PFSK-1 (cell line): ENCODE results near the gene SUCLG2.

ENCODE experiments used
- POLR2AphosphoS5 ChIP-seq: IDR thresholded peaks from 2 replicates; pipeline ENCODE4 v1.6.1; 2012; ENCODE audit warnings: low read depth, mild to moderate bottlenecking, control low read depth, low read length, moderate library complexity
- REST ChIP-seq, 2 experiments: IDR thresholded peaks; 2 replicates each; pipeline versions ENCODE4 v1.6.1 to v1.8.0; 2011 to 2012; ENCODE audit warnings: low read depth in 2 of 2, low read length in 2 of 2, control low read depth in 1 of 2, inconsistent platforms in 1 of 2, mild to moderate bottlenecking in 1 of 2, moderate library complexity in 1 of 2; ENCODE audit not compliant: insufficient read depth in 1 of 2
- TAF1 ChIP-seq: IDR thresholded peaks from 2 replicates; pipeline ENCODE4 v1.6.1; 2012; ENCODE audit warnings: low read length, control low read depth, borderline replicate concordance; ENCODE audit not compliant: insufficient read depth

GRCh38 chr3:67683522-67683921 lies 29.1 kb upstream of the SUCLG2 start:
- TF ChIP-seq POLR2AphosphoS5 (no peak), REST (IDR thresholded peaks at IDR 0.05; ENCODE audit: insufficient read depth in 1 of 2, low read depth in 2 of 2, low read length in 2 of 2) (no peak), TAF1 (no peak)
